HL-60/S4 treated with phorbol 12-myristate 13-acetate at 8.2 ng/mL for 4 days and 3 days (cell line): ENCODE measurements around the gene UPP1.

Source experiments
- in situ Hi-C: fragments of 300-500 bp; cut with MboI; formaldehyde crosslinking; loops from 2 replicates; pipeline ENCODE4 v1.15.0; 2022; ENCODE audit warnings: low sequenced_read_pairs

UPP1 gene

DNA sequence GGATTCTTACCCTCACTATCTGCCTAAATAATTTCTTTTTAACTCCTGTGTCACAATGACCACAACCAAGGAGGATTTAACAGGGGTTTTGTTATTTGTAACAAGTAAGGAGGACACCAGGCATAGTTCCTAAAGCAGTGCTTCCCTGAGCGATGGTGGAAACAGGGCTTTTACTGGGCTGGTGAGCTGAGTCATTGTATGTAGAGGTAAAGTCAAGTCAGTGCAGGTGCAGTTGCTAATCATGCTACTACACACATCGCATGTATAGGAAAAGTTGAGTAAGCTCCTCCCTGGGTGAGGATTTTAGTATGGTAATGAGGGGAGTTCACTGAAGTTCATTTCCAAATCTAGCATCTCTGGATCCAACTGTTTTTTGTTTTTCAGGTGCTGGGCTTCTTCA lies 59.2 kb downstream of the UPP1 start:
- in situ Hi-C loops: no loop called here

DNA sequence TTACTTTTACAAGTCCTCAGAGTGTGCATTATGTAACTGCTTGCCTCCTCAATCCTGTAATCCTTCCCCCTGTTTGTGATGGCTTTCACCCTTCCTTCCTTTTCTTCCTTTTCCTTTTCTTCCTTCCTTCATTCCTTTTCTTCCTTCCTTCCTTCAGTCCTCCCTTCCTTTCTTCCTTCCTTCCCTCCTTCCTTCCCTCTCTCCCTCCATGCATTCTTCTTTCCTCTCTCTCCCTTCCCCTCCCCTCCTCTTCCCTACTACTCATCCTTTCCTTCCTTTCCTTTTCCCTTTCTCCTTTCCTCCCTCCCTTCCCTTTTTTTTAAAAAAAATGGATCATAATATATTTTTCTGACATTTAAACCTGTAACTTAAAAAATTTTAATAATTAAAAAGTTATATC lies 60.0 kb downstream of the UPP1 start:
- in situ Hi-C loops: no loop called here

- in situ Hi-C loops: no loop called here
Observed at GRCh38 chr7:48150086-48150485, 61.0 kb downstream of the UPP1 start.

DNA sequence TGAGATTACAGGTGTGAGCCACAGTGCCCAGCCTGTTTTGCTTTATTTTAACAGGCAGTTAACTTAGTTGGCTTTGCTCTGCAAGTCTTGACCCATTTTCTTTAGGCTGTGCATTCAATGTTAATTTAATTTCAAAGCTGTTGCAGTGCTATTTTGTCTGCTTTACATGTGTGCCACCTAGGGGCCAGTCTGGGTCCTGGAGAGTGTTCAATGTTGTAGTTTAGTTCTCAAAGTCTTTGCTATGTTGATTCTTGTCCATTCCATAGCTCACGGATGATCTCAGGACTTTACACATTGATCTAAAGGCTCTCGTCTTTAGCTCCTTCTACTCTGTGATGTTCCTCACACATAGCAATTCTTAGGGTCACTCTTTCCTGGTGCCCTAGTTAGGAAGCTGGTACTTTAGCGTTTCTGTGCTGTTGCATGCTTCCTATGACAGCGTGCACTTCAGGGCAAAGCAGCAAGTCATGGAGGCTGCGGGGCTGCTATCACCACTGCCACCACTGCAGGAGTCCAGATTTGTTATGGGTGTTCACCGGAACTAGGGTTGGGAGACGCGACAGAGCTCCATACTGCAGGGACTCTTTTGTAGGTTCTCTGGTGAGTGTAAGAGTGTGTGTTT lies 65.8 kb downstream of the UPP1 start:
- in situ Hi-C loops: no loop called here
